ENCODE results near the gene ADARB2.

GRCh38 chr10:1564791-1565190 lies 172.5 kb downstream of the ADARB2 start:
- TF ChIP-seq, protein P1, sequence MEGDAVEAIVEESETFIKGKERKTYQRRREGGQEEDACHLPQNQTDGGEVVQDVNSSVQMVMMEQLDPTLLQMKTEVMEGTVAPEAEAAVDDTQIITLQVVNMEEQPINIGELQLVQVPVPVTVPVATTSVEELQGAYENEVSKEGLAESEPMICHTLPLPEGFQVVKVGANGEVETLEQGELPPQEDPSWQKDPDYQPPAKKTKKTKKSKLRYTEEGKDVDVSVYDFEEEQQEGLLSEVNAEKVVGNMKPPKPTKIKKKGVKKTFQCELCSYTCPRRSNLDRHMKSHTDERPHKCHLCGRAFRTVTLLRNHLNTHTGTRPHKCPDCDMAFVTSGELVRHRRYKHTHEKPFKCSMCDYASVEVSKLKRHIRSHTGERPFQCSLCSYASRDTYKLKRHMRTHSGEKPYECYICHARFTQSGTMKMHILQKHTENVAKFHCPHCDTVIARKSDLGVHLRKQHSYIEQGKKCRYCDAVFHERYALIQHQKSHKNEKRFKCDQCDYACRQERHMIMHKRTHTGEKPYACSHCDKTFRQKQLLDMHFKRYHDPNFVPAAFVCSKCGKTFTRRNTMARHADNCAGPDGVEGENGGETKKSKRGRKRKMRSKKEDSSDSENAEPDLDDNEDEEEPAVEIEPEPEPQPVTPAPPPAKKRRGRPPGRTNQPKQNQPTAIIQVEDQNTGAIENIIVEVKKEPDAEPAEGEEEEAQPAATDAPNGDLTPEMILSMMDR (IDR thresholded peaks at IDR 0.05; ENCODE audit: low read depth, low read length, missing input control) = no peak
- no peak for TF ChIP-seq TAF1 (conservative IDR thresholded peaks at IDR 0.05)
